ENCODE measurements around the gene USP25. TPM values are rescaled to one million over a fixed set of nuclear protein-coding genes. Genes with fewer than 3 reads are reported as not detected.

USP25 gene
- total RNA-seq, 1 experiment from 2014 or later: 35.1 TPM

GRCh38 chr21:15751546-15751945 lies 21.8 kb downstream of the USP25 start:
- no peak overlapping the region for H2BK15ac ChIP-seq (ENCODE audit: low read depth, low read length)
- H3K9me3 Mint-ChIP-seq: peaks cover 0 to 12% of the 10 kb centered on the region in 2 experiments; a peak in 4 of 5 replicates
- H2BK12ac ChIP-seq (ENCODE audit: insufficient read length, low read depth, low read length): no peak overlapping the region
- H3K23me2 ChIP-seq (ENCODE audit: insufficient read length, low read depth, low read length, poor library complexity, severe bottlenecking): no peaks in the 10 kb centered on the region
- no peaks in the 10 kb centered on the region for H3K27me3 Mint-ChIP-seq (ENCODE audit: low read depth)
- H2BK120ac ChIP-seq (ENCODE audit: low read depth, low read length, poor library complexity, severe bottlenecking): no peak overlapping the region
- no peak overlapping the region for H3K23ac ChIP-seq (ENCODE audit: insufficient read length, low read depth, low read length)
- H3K4me1 Mint-ChIP-seq: peaks cover 64 to 70% of the 10 kb centered on the region in 2 experiments
- peaks cover 3 to 11% (median 4%) of the 10 kb centered on the region in 3 experiments; a peak in 6 of 7 replicates for H3K36me3 Mint-ChIP-seq (ENCODE audit: insufficient read depth in 1 of 3, low read depth in 3 of 3)
- no peak overlapping the region for H4K5ac ChIP-seq (ENCODE audit: insufficient read length, low read depth, low read length)
- TF ChIP-seq, protein P1, sequence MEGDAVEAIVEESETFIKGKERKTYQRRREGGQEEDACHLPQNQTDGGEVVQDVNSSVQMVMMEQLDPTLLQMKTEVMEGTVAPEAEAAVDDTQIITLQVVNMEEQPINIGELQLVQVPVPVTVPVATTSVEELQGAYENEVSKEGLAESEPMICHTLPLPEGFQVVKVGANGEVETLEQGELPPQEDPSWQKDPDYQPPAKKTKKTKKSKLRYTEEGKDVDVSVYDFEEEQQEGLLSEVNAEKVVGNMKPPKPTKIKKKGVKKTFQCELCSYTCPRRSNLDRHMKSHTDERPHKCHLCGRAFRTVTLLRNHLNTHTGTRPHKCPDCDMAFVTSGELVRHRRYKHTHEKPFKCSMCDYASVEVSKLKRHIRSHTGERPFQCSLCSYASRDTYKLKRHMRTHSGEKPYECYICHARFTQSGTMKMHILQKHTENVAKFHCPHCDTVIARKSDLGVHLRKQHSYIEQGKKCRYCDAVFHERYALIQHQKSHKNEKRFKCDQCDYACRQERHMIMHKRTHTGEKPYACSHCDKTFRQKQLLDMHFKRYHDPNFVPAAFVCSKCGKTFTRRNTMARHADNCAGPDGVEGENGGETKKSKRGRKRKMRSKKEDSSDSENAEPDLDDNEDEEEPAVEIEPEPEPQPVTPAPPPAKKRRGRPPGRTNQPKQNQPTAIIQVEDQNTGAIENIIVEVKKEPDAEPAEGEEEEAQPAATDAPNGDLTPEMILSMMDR (conservative IDR thresholded peaks at IDR 0.05): no peak
- peak overlapping the region in 1 of 3 experiments; percentile 97; a peak in 1 of 7 replicates for H3K27ac Mint-ChIP-seq
- H3K4ac ChIP-seq (ENCODE audit: low read depth, low read length): no peak overlapping the region
- H3K9ac ChIP-seq (ENCODE audit: extremely low read depth, insufficient read length, low read length): no peak overlapping the region
- no peaks in the 10 kb centered on the region for H4K20me1 ChIP-seq (ENCODE audit: control insufficient read depth, insufficient read depth, insufficient read length)
- no peak overlapping the region for H3K56ac ChIP-seq (ENCODE audit: insufficient read length, low read depth, low read length)
- no peak overlapping the region for H2AK5ac ChIP-seq (ENCODE audit: insufficient read length, low read length)
- no peak overlapping the region for H2BK5ac ChIP-seq (ENCODE audit: insufficient read length, low read length)
- H3K14ac ChIP-seq (ENCODE audit: insufficient read depth, low read length): no peak overlapping the region
- H3K27me3 ChIP-seq (ENCODE audit: insufficient read depth, low read length): no peaks in the 10 kb centered on the region
- H3K79me2 ChIP-seq (ENCODE audit: insufficient read depth, low read length): peaks cover 36% of the 10 kb centered on the region
- no peak for DNase-seq
- no peak overlapping the region for H3K4me3 Mint-ChIP-seq
- H2BK20ac ChIP-seq (ENCODE audit: low read depth, low read length, poor library complexity, severe bottlenecking): no peak overlapping the region
- no peak overlapping the region for H3K27ac ChIP-seq (ENCODE audit: insufficient read length, low read depth, low read length)
- no peak overlapping the region for H3K4me2 ChIP-seq (ENCODE audit: insufficient read depth, insufficient read length, low read length)
- no peak overlapping the region for H3K18ac ChIP-seq (ENCODE audit: insufficient read length, low read depth, low read length)
- no peaks in the 10 kb centered on the region for H3K9me3 ChIP-seq (ENCODE audit: control insufficient read depth, low read depth, low read length)
- H3K79me1 ChIP-seq (ENCODE audit: insufficient read depth, low read depth, low read length, poor library complexity, severe bottlenecking): peaks cover 9% of the 10 kb centered on the region
- H3K4me1 ChIP-seq (ENCODE audit: insufficient read depth, low read length): peaks cover 6% of the 10 kb centered on the region
- no peak overlapping the region for H3T11ph ChIP-seq (ENCODE audit: low read length)
- no peak overlapping the region for H4K91ac ChIP-seq (ENCODE audit: insufficient read length, low read depth, low read length)
- no peak overlapping the region for H2AFZ ChIP-seq (ENCODE audit: low read length)
- H4K8ac ChIP-seq (replicated peaks; ENCODE audit: insufficient read length, low read depth, low read length): no peak overlapping the region
